ENCODE measurements around the gene ARGLU1.

DNA sequence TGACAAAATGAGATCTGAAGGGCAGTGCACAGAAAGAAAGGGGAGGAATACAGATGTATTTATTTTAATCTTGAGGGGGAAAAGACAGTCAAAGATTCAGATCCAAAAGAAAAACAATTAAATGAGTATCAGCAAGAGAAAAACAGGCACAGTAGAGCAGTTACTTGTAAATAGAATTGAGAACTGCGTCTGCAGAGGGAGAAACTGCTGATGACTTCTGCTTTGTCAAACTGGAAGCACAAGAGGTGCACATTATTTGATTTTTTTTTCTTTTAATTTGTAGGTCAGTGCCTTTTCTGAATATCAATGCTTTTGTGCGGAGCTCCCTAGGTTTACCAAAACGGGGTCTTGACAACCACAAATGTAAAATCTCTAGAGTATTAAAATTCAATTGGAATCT, 69.8 kb downstream of the ARGLU1 start:
- TF ChIP-seq, protein P1, sequence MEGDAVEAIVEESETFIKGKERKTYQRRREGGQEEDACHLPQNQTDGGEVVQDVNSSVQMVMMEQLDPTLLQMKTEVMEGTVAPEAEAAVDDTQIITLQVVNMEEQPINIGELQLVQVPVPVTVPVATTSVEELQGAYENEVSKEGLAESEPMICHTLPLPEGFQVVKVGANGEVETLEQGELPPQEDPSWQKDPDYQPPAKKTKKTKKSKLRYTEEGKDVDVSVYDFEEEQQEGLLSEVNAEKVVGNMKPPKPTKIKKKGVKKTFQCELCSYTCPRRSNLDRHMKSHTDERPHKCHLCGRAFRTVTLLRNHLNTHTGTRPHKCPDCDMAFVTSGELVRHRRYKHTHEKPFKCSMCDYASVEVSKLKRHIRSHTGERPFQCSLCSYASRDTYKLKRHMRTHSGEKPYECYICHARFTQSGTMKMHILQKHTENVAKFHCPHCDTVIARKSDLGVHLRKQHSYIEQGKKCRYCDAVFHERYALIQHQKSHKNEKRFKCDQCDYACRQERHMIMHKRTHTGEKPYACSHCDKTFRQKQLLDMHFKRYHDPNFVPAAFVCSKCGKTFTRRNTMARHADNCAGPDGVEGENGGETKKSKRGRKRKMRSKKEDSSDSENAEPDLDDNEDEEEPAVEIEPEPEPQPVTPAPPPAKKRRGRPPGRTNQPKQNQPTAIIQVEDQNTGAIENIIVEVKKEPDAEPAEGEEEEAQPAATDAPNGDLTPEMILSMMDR (IDR thresholded peaks at IDR 0.05 in 2 of 3, conservative IDR thresholded peaks at IDR 0.05 in 1 of 3; ENCODE audit: insufficient read depth in 2 of 3, low read depth in 1 of 3, low read length in 3 of 3) = no peak
- TF ChIP-seq ARNT (IDR thresholded peaks at IDR 0.05) = no peak
- no peak for TF ChIP-seq SMARCE1 (IDR thresholded peaks at IDR 0.05)
- no peak for TF ChIP-seq CEBPG (CRISPR knock-in tag; IDR thresholded peaks at IDR 0.05)
- TF ChIP-seq CEBPG (tag; conservative IDR thresholded peaks at IDR 0.05 in 1 of 2, IDR thresholded peaks at IDR 0.05 in 1 of 2) = no peak
- no peak for TF ChIP-seq ATF3 (IDR thresholded peaks at IDR 0.05)
- TF ChIP-seq ATF3 (CRISPR knock-in tag; conservative IDR thresholded peaks at IDR 0.05) = no peak
- no peak for TF ChIP-seq BDP1 (IDR thresholded peaks at IDR 0.05; ENCODE audit: insufficient read depth, insufficient read length)
- TF ChIP-seq PTBP1 (IDR thresholded peaks at IDR 0.05; ENCODE audit: low read depth, low read length) = no peak
- TF ChIP-seq, protein P2, sequence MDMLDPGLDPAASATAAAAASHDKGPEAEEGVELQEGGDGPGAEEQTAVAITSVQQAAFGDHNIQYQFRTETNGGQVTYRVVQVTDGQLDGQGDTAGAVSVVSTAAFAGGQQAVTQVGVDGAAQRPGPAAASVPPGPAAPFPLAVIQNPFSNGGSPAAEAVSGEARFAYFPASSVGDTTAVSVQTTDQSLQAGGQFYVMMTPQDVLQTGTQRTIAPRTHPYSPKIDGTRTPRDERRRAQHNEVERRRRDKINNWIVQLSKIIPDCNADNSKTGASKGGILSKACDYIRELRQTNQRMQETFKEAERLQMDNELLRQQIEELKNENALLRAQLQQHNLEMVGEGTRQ (CRISPR knock-in tag; IDR thresholded peaks at IDR 0.05) = no peak
- TF ChIP-seq TCF7 (IDR thresholded peaks at IDR 0.05; ENCODE audit: borderline replicate concordance) = no peak
- TF ChIP-seq MYC (IDR thresholded peaks at IDR 0.05; ENCODE audit: low read depth, low read length) = no peak
- no peak for TF ChIP-seq MYC (CRISPR knock-in tag; IDR thresholded peaks at IDR 0.05; ENCODE audit: borderline replicate concordance, low read depth)
- TF ChIP-seq EZH2 (IDR thresholded peaks at IDR 0.05; ENCODE audit: borderline replicate concordance, low read depth, low read length) = no peak
- TF ChIP-seq RBM39 (optimal IDR thresholded peaks at IDR 0.05; ENCODE audit: low read depth, low read length) = no peak
- TF ChIP-seq, protein P3, sequence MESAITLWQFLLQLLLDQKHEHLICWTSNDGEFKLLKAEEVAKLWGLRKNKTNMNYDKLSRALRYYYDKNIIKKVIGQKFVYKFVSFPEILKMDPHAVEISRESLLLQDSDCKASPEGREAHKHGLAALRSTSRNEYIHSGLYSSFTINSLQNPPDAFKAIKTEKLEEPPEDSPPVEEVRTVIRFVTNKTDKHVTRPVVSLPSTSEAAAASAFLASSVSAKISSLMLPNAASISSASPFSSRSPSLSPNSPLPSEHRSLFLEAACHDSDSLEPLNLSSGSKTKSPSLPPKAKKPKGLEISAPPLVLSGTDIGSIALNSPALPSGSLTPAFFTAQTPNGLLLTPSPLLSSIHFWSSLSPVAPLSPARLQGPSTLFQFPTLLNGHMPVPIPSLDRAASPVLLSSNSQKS (CRISPR knock-in tag; IDR thresholded peaks at IDR 0.05) = no peak
- TF ChIP-seq PATZ1 (CRISPR knock-in tag; IDR thresholded peaks at IDR 0.05; ENCODE audit: borderline replicate concordance) = no peak
